K562 (cell line): Measurements from ENCODE around the gene GRIA4. TPM values are rescaled to one million over a fixed set of nuclear protein-coding genes. Genes with fewer than 3 reads are reported as not detected.

Experiments used
- ARHGAP35 ChIP-seq: fragments of 450-650 bp; IDR thresholded peaks from 2 replicates; pipeline ENCODE4 v1.6.1; 2018; ENCODE audit not compliant: partially characterized antibody
- MXI1 ChIP-seq: IDR thresholded peaks from 2 replicates; pipeline ENCODE4 v1.6.1; 2011; ENCODE audit warnings: low read depth, mild to moderate bottlenecking, improper control_type of control experiment, low read length
- NR4A1 ChIP-seq, 2 experiments: fragments of 250-450 bp in 1 of 2; fragments of 450-650 bp in 1 of 2; sonication (Bioruptor Pico) in 1 of 2; IDR thresholded peaks; 2 replicates each; pipeline versions ENCODE4 v1.4.0 to v1.6.1; 2016 to 2020; ENCODE audit warnings: mild to moderate bottlenecking in 2 of 2, missing compliant biosample characterization in 1 of 2, missing genetic modification characterization in 1 of 2, moderate library complexity in 1 of 2
- PHF20 ChIP-seq: fragments of 450-650 bp; IDR thresholded peaks from 2 replicates; pipeline ENCODE4 v1.6.1; 2018; ENCODE audit not compliant: partially characterized antibody
- RBBP5 ChIP-seq: fragments of 200-600 bp; sonication (generic); IDR thresholded peaks from 2 replicates; pipeline ENCODE4 v1.6.1; 2012; ENCODE audit warnings: borderline replicate concordance, mild to moderate bottlenecking, low read length, control low read depth, inconsistent platforms; ENCODE audit not compliant: insufficient read depth, poor library complexity, severe bottlenecking
- ZNF175 ChIP-seq: fragments of 200-800 bp; sonication (Bioruptor generic); IDR thresholded peaks from 2 replicates; pipeline ENCODE4 v1.6.1; 2016; ENCODE audit warnings: low read depth, mild to moderate bottlenecking, missing genetic modification characterization, missing compliant biosample characterization
- polyA plus RNA-seq, 8 experiments: library from polyadenylated mRNA; depleted of rRNA in 4 of 8; stranded (reverse) in 5 of 8; unstranded in 3 of 8; fragments of >200 nt; fragmentation: Nextera tagmentation in 2 of 8; fragmentation: Illumina TruSeq in 1 of 8; extraction: Ambion mirVana in 2 of 8; extraction: Trizol in 1 of 8; gene quantifications; 2 replicates each; pipeline versions ENCODE4 v1.2.1 to v1.2.3, GENCODE V29; 2011 to 2014; ENCODE audit warnings: inconsistent platforms in 1 of 8, missing spikeins in 1 of 8
- total RNA-seq, 7 experiments: library from RNA; depleted of rRNA in 6 of 7; stranded (reverse); fragments of >200 nt in 6 of 7; fragmentation: Illumina TruSeq in 2 of 7; extraction: Trizol in 2 of 7; gene quantifications; 2 replicates each; pipeline versions ENCODE4 v1.2.1 to v1.2.3, GENCODE V29; 2011 to 2021; ENCODE audit warnings: low replicate concordance in 1 of 7
- TF ChIP-seq, protein P1 (sequence below): fragments of 250-450 bp; sonication (Bioruptor Pico); IDR thresholded peaks from 2 replicates; pipeline ENCODE4 v1.4.0; 2020
- TF ChIP-seq, protein P2 (sequence below): fragments of 250-450 bp; sonication (Bioruptor Pico); IDR thresholded peaks from 2 replicates; pipeline ENCODE4 v1.8.0; 2022; ENCODE audit warnings: inconsistent platforms
- TF ChIP-seq, protein P3 (sequence below), 2 experiments: fragments of 250-450 bp in 1 of 2; fragments of 450-650 bp in 1 of 2; sonication (Bioruptor Pico) in 1 of 2; IDR thresholded peaks; 2 replicates each; pipeline versions ENCODE4 v1.6.1 to v1.8.0; 2016 to 2021; ENCODE audit warnings: mild to moderate bottlenecking in 2 of 2, moderate library complexity in 2 of 2, missing compliant biosample characterization in 1 of 2, missing genetic modification characterization in 1 of 2

GRIA4 gene
- total and polyA plus RNA-seq, 9 of the 15 experiments (the other 6 are each of a cell fraction or from before 2014, with no cell fraction given), result not detected

DNA sequence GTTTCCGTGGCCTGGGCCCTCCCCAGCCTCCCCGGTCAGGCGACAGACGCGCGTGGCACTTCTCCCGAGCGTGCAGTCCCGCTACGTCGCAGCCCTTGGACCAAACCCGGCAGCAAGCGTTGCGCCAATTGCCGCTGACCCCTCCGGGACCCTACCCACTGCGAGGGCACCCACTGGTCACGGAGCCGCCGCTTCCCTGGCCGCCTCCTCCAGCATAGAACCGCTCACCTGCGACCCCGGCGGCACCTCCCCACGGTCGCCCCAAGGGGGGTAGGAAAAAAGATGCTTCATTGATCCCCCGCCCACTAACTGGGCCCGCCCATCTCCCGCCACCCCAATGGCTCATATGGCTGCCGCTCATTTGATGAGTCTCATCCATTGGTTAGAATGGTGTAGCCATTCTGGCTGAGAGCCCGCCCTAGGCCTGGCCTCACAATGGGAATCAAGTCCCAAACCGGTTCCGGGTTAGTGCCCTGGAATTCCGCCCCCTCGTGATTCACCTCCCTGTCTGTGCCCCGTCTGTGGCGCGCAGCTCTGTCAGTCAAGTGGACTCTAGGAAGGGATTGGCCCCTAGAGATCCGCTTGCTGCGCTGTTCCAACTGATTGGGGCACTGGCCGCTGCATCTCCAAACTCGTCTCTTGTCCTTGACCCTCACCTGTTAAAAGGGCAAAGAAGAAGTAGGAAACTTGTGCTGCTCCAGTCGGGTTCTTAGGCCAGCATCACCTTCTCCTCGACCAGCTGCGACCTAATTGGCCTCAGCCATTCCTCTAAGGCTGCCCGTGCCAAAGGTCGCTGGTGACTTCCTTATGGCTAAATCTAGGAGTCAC is 412.3 kb downstream of the GRIA4 start, which contains the start of gene MSANTD4 (continued):
- TF ChIP-seq, protein P1, sequence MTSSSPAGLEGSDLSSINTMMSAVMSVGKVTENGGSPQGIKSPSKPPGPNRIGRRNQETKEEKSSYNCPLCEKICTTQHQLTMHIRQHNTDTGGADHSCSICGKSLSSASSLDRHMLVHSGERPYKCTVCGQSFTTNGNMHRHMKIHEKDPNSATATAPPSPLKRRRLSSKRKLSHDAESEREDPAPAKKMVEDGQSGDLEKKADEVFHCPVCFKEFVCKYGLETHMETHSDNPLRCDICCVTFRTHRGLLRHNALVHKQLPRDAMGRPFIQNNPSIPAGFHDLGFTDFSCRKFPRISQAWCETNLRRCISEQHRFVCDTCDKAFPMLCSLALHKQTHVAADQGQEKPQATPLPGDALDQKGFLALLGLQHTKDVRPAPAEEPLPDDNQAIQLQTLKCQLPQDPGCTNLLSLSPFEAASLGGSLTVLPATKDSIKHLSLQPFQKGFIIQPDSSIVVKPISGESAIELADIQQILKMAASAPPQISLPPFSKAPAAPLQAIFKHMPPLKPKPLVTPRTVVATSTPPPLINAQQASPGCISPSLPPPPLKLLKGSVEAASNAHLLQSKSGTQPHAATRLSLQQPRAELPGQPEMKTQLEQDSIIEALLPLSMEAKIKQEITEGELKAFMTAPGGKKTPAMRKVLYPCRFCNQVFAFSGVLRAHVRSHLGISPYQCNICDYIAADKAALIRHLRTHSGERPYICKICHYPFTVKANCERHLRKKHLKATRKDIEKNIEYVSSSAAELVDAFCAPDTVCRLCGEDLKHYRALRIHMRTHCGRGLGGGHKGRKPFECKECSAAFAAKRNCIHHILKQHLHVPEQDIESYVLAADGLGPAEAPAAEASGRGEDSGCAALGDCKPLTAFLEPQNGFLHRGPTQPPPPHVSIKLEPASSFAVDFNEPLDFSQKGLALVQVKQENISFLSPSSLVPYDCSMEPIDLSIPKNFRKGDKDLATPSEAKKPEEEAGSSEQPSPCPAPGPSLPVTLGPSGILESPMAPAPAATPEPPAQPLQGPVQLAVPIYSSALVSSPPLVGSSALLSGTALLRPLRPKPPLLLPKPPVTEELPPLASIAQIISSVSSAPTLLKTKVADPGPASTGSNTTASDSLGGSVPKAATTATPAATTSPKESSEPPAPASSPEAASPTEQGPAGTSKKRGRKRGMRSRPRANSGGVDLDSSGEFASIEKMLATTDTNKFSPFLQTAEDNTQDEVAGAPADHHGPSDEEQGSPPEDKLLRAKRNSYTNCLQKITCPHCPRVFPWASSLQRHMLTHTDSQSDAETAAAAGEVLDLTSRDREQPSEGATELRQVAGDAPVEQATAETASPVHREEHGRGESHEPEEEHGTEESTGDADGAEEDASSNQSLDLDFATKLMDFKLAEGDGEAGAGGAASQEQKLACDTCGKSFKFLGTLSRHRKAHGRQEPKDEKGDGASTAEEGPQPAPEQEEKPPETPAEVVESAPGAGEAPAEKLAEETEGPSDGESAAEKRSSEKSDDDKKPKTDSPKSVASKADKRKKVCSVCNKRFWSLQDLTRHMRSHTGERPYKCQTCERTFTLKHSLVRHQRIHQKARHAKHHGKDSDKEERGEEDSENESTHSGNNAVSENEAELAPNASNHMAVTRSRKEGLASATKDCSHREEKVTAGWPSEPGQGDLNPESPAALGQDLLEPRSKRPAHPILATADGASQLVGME, result peak; percentile 77
- 0 out of 2 replicates have a peak, but pooled peaks have one; percentile 45 for TF ChIP-seq NR4A1 (CRISPR knock-in tag; IDR thresholded peaks at IDR 0.05)
- no peak for TF ChIP-seq NR4A1 (tag; IDR thresholded peaks at IDR 0.05)
- TF ChIP-seq ZNF175 (CRISPR knock-in tag), result no peak
- TF ChIP-seq MXI1, result no peak
- TF ChIP-seq PHF20, result peak; percentile 49
- TF ChIP-seq, protein P2, sequence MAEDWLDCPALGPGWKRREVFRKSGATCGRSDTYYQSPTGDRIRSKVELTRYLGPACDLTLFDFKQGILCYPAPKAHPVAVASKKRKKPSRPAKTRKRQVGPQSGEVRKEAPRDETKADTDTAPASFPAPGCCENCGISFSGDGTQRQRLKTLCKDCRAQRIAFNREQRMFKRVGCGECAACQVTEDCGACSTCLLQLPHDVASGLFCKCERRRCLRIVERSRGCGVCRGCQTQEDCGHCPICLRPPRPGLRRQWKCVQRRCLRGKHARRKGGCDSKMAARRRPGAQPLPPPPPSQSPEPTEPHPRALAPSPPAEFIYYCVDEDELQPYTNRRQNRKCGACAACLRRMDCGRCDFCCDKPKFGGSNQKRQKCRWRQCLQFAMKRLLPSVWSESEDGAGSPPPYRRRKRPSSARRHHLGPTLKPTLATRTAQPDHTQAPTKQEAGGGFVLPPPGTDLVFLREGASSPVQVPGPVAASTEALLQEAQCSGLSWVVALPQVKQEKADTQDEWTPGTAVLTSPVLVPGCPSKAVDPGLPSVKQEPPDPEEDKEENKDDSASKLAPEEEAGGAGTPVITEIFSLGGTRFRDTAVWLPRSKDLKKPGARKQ, result no peak
- no peak for TF ChIP-seq ARHGAP35
- TF ChIP-seq, protein P3, sequence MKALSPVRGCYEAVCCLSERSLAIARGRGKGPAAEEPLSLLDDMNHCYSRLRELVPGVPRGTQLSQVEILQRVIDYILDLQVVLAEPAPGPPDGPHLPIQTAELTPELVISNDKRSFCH (CRISPR knock-in tag; IDR thresholded peaks at IDR 0.05), result no peak
- TF ChIP-seq, protein P3 (tag; IDR thresholded peaks at IDR 0.05), result no peak
- peak; percentile 84 for TF ChIP-seq RBBP5
